Immature natural killer cell (primary cell): ENCODE results near the gene IKBKE. TPM values are rescaled to one million over a fixed set of nuclear protein-coding genes. Genes with fewer than 3 reads are reported as not detected.
A peak's percentile ranks its signal among the peaks of the same experiment; 100 is the strongest.

Source experiments
- DNase-seq, 3 donors: peaks; one replicate each; pipeline ENCODE4 v3.0.0; 2022; ENCODE audit warnings: mixed read lengths in 1 of 3
- H3K27ac Mint-ChIP-seq, 6 donors: one replicate each; pipeline ENCODE4 v1.8.0; 2020; ENCODE audit warnings: mixed read lengths in 6 of 6, mild to moderate bottlenecking in 5 of 6, inconsistent platforms in 4 of 6, moderate library complexity in 3 of 6
- H3K27me3 Mint-ChIP-seq, 3 donors: one replicate each; pipeline ENCODE4 v1.8.0; 2020 to 2021; ENCODE audit warnings: low read depth in 3 of 3, mild to moderate bottlenecking in 3 of 3, mixed read lengths in 3 of 3, moderate library complexity in 3 of 3, inconsistent platforms in 1 of 3
- H3K36me3 Mint-ChIP-seq, 3 donors: one replicate each; pipeline ENCODE4 v1.8.0; 2020; ENCODE audit warnings: mixed read lengths in 3 of 3, inconsistent platforms in 2 of 3, mild to moderate bottlenecking in 2 of 3
- H3K4me1 Mint-ChIP-seq, 2 donors: one replicate each; pipeline ENCODE4 v1.8.0; 2020; ENCODE audit warnings: inconsistent platforms in 2 of 2, mild to moderate bottlenecking in 2 of 2, mixed read lengths in 2 of 2, moderate library complexity in 1 of 2
- H3K4me3 Mint-ChIP-seq, 5 donors: one replicate each; pipeline ENCODE4 v1.8.0; 2020; ENCODE audit warnings: mild to moderate bottlenecking in 5 of 5, mixed read lengths in 5 of 5, inconsistent platforms in 3 of 5, moderate library complexity in 3 of 5
- H3K9me3 Mint-ChIP-seq, 6 donors: one replicate each; pipeline ENCODE4 v1.8.0; 2020; ENCODE audit warnings: mild to moderate bottlenecking in 6 of 6, mixed read lengths in 6 of 6, inconsistent platforms in 4 of 6, moderate library complexity in 3 of 6
- polyA plus RNA-seq, 3 donors: library from polyadenylated mRNA; unstranded; fragments of 300-500 nt; fragmentation: Illumina TruSeq; gene quantifications; one replicate each; pipeline ENCODE4 v1.2.3, GENCODE V29; 2021

The IKBKE gene
- 10 to 100 TPM; 21.1 to 29.7 (median 28.3) TPM for polyA plus RNA-seq

- Mint-ChIP-seq H3K27ac (peak within 1 kb of the TSS; percentile 78 to 92 (median 86)), H3K4me1 (peaks cover 37 to 41% of the 10 kb centered on the region in 2 donors)
These were observed at the start of gene IKBKE for GRCh38 chr1:206469933-206470691. IKBKE (plus strand) TSS chr1:206470476; CDS start chr1:206473228, 2,752 bp downstream.

GRCh38 chr1:206421616-206422340 lies 48.5 kb upstream of the IKBKE start:
- peaks cover 0 to 3% (median 0%) of the 10 kb centered on the region in 3 donors for H3K27me3 Mint-ChIP-seq
- peaks cover 23 to 42% (median 41%) of the 10 kb centered on the region in 3 donors for H3K36me3 Mint-ChIP-seq
- no peak for DNase-seq
- H3K27ac Mint-ChIP-seq, result no peak overlapping the region
- H3K9me3 Mint-ChIP-seq, result no peaks in the 10 kb centered on the region
- H3K4me3 Mint-ChIP-seq, result no peak overlapping the region
- no peaks in the 10 kb centered on the region for H3K4me1 Mint-ChIP-seq

More at GRCh38 chr1:206469933-206470691, at the start of gene IKBKE:
- DNase-seq, result peak; percentile 42 to 55 (median 50)
- peak within 1 kb of the TSS; percentile 89 to 97 (median 92) for H3K4me3 Mint-ChIP-seq
- H3K9me3 Mint-ChIP-seq, result no peaks in the 10 kb centered on the region
- H3K27me3 Mint-ChIP-seq, result peaks cover 6 to 12% (median 8%) of the 10 kb centered on the region in 3 donors
- H3K36me3 Mint-ChIP-seq, result peaks cover 0 to 2% (median 0%) of the 10 kb centered on the region in 3 donors

GRCh38 chr1:206422525-206422924 lies 47.8 kb upstream of the IKBKE start:
- no peak for DNase-seq
- Mint-ChIP-seq H3K27ac (no peak overlapping the region), H3K4me1 (no peaks in the 10 kb centered on the region), H3K4me3 (no peak overlapping the region), H3K36me3 (peaks cover 23 to 43% (median 37%) of the 10 kb centered on the region in 3 donors), H3K27me3 (peaks cover 0 to 4% (median 0%) of the 10 kb centered on the region in 3 donors), H3K9me3 (no peaks in the 10 kb centered on the region)

- no peak overlapping the region for H3K4me3 Mint-ChIP-seq
- H3K9me3 Mint-ChIP-seq, result no peaks in the 10 kb centered on the region
- H3K4me1 Mint-ChIP-seq, result no peaks in the 10 kb centered on the region
- H3K27ac Mint-ChIP-seq, result no peak overlapping the region
- H3K36me3 Mint-ChIP-seq, result peaks cover 15 to 41% (median 35%) of the 10 kb centered on the region in 3 donors
- DNase-seq, result no peak
- H3K27me3 Mint-ChIP-seq, result peaks cover 0 to 1% (median 0%) of the 10 kb centered on the region in 3 donors
These were observed 43.0 kb upstream of the IKBKE start for GRCh38 chr1:206427291-206427690.

GRCh38 chr1:206429421-206429820 lies 40.9 kb upstream of the IKBKE start:
- Mint-ChIP-seq H3K36me3 (peaks cover 20 to 38% (median 35%) of the 10 kb centered on the region in 3 donors), H3K27ac (no peak overlapping the region)

GRCh38 chr1:206430031-206430983 lies 40.0 kb upstream of the IKBKE start:
- Mint-ChIP-seq H3K9me3 (no peaks in the 10 kb centered on the region), H3K27me3 (peaks cover 0 to 1% (median 0%) of the 10 kb centered on the region in 3 donors), H3K36me3 (peaks cover 20 to 36% (median 33%) of the 10 kb centered on the region in 3 donors), H3K4me3 (no peak overlapping the region), H3K4me1 (no peaks in the 10 kb centered on the region), H3K27ac (no peak overlapping the region)
- DNase-seq, result no peak

More at GRCh38 chr1:206429421-206429820, 40.9 kb upstream of the IKBKE start:
- no peak for DNase-seq
- Mint-ChIP-seq H3K4me3 (no peak overlapping the region), H3K4me1 (no peaks in the 10 kb centered on the region), H3K9me3 (no peaks in the 10 kb centered on the region), H3K27me3 (peaks cover 0 to 1% (median 0%) of the 10 kb centered on the region in 3 donors)

- H3K27ac Mint-ChIP-seq, result no peak overlapping the region
- no peak for DNase-seq
These were observed 34.8 kb upstream of the IKBKE start for GRCh38 chr1:206435445-206435844.

GRCh38 chr1:206438554-206438953 lies 31.7 kb upstream of the IKBKE start:
- Mint-ChIP-seq H3K36me3 (peaks cover 8 to 57% (median 15%) of the 10 kb centered on the region in 3 donors), H3K9me3 (no peaks in the 10 kb centered on the region), H3K27me3 (peaks cover 0 to 3% (median 2%) of the 10 kb centered on the region in 3 donors), H3K4me1 (no peaks in the 10 kb centered on the region), H3K27ac (no peak overlapping the region), H3K4me3 (no peak overlapping the region)
- no peak for DNase-seq

More at GRCh38 chr1:206435445-206435844, 34.8 kb upstream of the IKBKE start:
- peaks cover 0 to 2% (median 0%) of the 10 kb centered on the region in 3 donors for H3K27me3 Mint-ChIP-seq
- no peaks in the 10 kb centered on the region for H3K9me3 Mint-ChIP-seq
- no peak overlapping the region for H3K4me3 Mint-ChIP-seq
- H3K36me3 Mint-ChIP-seq, result peaks cover 8 to 54% (median 22%) of the 10 kb centered on the region in 3 donors
- no peaks in the 10 kb centered on the region for H3K4me1 Mint-ChIP-seq

- H3K9me3 Mint-ChIP-seq, result no peaks in the 10 kb centered on the region
- H3K36me3 Mint-ChIP-seq, result peaks cover 5 to 54% (median 14%) of the 10 kb centered on the region in 3 donors
- H3K4me1 Mint-ChIP-seq, result no peaks in the 10 kb centered on the region
- no peak overlapping the region for H3K4me3 Mint-ChIP-seq
- no peak overlapping the region for H3K27ac Mint-ChIP-seq
- no peak for DNase-seq
- H3K27me3 Mint-ChIP-seq, result peaks cover 0 to 3% (median 2%) of the 10 kb centered on the region in 3 donors
These were observed 31.1 kb upstream of the IKBKE start for GRCh38 chr1:206439205-206439604.

GRCh38 chr1:206441336-206441967 lies 28.8 kb upstream of the IKBKE start:
- H3K36me3 Mint-ChIP-seq, result peaks cover 6 to 57% (median 24%) of the 10 kb centered on the region in 3 donors
- H3K4me3 Mint-ChIP-seq, result no peak overlapping the region
- H3K27me3 Mint-ChIP-seq, result peaks cover 0 to 3% (median 2%) of the 10 kb centered on the region in 3 donors
- H3K9me3 Mint-ChIP-seq, result no peaks in the 10 kb centered on the region
- H3K4me1 Mint-ChIP-seq, result no peaks in the 10 kb centered on the region
- no peak for DNase-seq
- H3K27ac Mint-ChIP-seq, result no peak overlapping the region

GRCh38 chr1:206442101-206442500 lies 28.2 kb upstream of the IKBKE start:
- H3K4me1 Mint-ChIP-seq, result no peaks in the 10 kb centered on the region
- no peak overlapping the region for H3K4me3 Mint-ChIP-seq
- no peak overlapping the region for H3K27ac Mint-ChIP-seq
- H3K27me3 Mint-ChIP-seq, result peaks cover 0 to 3% (median 2%) of the 10 kb centered on the region in 3 donors
- no peak for DNase-seq
- H3K36me3 Mint-ChIP-seq, result peaks cover 8 to 57% (median 24%) of the 10 kb centered on the region in 3 donors
- no peaks in the 10 kb centered on the region for H3K9me3 Mint-ChIP-seq

GRCh38 chr1:206445116-206445515 lies 25.2 kb upstream of the IKBKE start:
- H3K4me1 Mint-ChIP-seq, result no peaks in the 10 kb centered on the region
- peaks cover 8 to 41% (median 19%) of the 10 kb centered on the region in 3 donors for H3K36me3 Mint-ChIP-seq
- peaks cover 0 to 5% (median 2%) of the 10 kb centered on the region in 3 donors for H3K27me3 Mint-ChIP-seq
- no peaks in the 10 kb centered on the region for H3K9me3 Mint-ChIP-seq
- H3K4me3 Mint-ChIP-seq, result no peak overlapping the region
- DNase-seq, result no peak
- no peak overlapping the region for H3K27ac Mint-ChIP-seq
